Measurements from ENCODE around the gene INPP4B.
A peak's percentile ranks its signal among the peaks of the same experiment; 100 is the strongest.
"Not testable (repeated sequence)": the region's sequence is repeated elsewhere in the genome, so short reads cannot be mapped to it uniquely, and the experiment has no call there.

The INPP4B gene

GRCh38 chr4:142406499-142406835 lies 439.6 kb downstream of the INPP4B start:
- DNase-seq = no peak

DNA sequence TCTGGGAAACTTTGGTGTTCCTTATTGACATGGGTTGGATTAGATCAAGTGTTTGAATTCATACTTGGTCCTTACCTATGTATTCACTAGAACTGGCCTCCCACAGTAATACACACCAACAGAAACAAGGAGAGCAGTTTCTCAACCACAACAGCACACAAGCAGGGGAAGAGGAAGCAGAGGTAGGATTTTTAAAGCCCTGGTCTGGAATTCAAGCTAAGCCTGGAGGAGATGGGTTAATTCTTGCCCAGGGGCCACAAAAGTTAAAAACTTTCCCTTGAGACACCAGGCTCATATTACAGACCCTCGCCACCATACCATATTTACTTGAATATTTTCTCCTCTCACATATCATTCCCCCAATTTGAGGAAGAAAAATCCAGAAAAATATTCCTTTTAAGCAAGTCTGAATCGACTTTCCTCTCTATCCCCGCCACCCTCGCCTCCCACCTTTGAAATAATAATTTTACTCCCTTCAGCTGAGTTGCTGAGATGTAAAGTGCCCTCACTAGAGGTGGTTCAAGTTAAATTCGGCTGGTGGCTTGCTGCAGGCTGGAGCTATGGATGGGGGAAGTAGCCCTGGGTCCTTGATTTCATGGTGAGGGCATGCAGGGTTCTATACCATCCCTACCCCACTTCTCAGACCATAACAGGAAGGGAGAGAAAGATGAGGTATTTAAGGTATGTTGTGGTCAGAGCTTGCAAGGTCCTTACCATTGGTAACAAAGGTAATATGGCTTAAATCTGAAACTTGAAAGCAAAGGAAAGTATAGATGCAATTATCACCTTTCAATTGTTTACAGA lies 440.2 kb downstream of the INPP4B start:
- DNase-seq = peak; percentile 65

GRCh38 chr4:142405021-142405694 lies 440.9 kb downstream of the INPP4B start:
- DNase-seq = peak; percentile 66

DNA sequence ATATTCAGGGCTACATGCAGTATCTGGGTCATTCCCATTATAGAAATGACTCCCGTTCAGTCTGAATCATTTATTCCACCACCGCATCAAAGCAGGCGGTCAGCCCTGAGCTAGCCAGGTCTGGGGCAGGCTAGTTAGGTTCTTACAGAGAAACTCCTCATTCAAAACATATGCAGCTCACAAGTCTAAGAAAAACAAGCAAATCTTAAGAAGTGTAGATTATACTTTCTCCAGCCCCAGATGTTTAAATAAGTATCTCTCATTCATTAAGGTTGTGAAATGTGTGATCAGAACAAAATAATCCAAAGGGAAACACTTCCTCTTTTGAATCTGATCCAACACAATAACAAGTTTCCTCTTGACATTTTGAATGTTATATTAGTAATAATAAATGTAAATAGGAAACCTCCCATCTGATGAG lies 441.9 kb downstream of the INPP4B start:
- DNase-seq = peak; percentile 51

DNA sequence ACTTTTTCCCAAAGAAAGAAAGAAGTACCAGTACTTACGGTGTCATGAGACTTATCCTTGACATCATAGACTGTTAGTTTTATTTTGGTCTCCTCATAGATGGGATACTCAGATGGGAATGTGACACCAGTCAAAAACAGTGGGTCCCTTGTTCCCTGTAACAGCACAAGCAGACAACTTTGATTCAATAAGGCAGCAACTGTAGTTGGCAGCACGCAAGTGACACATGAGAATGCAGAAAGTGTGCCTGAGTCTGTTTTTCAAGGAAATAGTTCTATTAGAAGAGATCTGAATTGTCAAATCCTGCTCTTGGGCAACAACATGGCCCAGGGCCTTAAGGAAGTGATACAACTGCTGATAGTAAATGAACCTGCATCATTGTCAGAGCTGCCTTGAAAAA lies 443.2 kb downstream of the INPP4B start:
- peak; percentile 24 for DNase-seq

DNA sequence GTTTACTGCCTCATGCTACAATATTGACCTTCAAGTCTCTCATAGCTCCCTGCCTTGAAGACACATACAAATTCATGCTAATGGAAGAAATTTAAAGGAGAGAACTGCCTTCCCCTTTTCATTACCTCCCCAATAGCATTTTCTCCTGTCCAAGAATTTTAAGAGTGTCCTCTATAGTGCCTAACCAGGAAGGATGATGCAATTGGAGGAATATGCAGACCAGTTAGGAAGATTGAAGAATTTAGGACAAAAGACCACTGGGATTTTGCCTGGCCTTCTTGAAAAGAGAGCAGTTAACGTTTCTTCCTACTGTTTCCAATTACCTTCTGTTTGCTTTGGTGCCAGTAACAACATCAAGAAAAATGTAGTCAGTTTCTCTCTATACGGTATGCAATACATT lies 443.9 kb downstream of the INPP4B start:
- peak; percentile 79 for DNase-seq

GRCh38 chr4:142397364-142397991 lies 448.6 kb downstream of the INPP4B start:
- DNase-seq = not testable (repeated sequence)

- DNase-seq = peak; percentile 62
Measured at GRCh38 chr4:142396279-142396678, 449.8 kb downstream of the INPP4B start.

DNA sequence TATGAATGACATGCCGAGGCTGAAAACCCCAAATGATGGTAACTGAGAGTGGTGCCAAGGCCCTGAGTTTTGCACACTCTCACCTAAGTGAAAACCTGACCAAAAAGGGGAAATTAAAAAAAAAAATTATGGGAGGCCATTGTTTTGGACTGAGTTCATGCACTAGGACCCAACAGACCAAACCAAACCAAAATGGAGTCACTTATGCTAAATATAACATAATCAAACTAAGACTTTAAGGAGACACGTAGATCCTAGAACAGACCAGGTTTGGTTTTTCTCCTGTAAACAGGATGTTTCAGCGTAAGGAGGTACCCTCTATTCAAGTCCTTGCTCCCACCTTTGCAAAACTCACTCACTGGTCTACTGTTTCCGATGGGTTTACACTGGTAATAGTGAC lies 453.0 kb downstream of the INPP4B start:
- DNase-seq = no peak

GRCh38 chr4:142386856-142387255 lies 459.2 kb downstream of the INPP4B start:
- DNase-seq = no peak

DNA sequence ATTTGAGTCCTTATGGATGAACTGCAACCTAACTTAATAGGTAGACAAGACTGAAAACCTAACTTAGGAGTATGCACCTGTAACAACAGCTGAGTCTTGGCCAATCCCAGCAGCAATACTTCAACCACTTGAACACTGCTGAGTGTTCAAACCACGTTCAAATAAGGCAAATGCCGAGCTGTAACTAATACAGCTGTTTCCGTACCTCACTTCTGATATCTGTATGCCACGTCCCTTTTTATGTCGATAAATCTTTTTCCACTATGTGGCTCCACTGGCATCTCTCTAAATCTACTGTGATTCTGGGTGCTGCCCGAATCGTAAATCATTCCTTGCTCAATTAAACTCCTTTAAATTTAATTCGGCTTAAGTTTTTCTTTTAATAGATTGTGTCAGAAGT lies 459.7 kb downstream of the INPP4B start:
- no peak for DNase-seq

- DNase-seq = no peak
Measured at GRCh38 chr4:142383800-142384470, 462.2 kb downstream of the INPP4B start.

GRCh38 chr4:142383354-142383753 lies 462.7 kb downstream of the INPP4B start:
- DNase-seq = no peak

- DNase-seq = no peak
Measured at GRCh38 chr4:142380052-142380602, 466.0 kb downstream of the INPP4B start.

- peak; percentile 97 for DNase-seq
Measured at GRCh38 chr4:142379277-142380051, 466.6 kb downstream of the INPP4B start.

GRCh38 chr4:142378179-142378578 lies 467.9 kb downstream of the INPP4B start:
- no peak for DNase-seq

- no peak for DNase-seq
Measured at GRCh38 chr4:142377342-142378091, 468.6 kb downstream of the INPP4B start.

DNA sequence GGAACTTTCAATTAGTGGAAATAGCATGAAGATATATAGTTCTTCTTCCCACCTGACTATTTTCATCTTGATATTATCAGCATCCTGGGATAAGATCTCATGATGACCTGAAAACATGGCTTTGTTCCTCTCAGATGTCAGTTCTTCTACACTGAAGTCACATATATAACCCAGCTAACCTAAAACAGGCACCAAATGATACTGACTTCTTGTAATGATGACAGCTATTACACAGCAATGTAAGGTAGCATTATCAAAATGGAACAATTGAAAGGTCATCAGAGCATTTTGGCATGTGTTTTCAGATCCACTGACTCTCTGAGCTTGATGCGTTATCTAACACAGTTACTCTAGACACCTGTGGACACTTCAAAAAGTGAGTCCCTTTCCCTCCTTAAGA lies 469.9 kb downstream of the INPP4B start:
- DNase-seq = no peak

DNA sequence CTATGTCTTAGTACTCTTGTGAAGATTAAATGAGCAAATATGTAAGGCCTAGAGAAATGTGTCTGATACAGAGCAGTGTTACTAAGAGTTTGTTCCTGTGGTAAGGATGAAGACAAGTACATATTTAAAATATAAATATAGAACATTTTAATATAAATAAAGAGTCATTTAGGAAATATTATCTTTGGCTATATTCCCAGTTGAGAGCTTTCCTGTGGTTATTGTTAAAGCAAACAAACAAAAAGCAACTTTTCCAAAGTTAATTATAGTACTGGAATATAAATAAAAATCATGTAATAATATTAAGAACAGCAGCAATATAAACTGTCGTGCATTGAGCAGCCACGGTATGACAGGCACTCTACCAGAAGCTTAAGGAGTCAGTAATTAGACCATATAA lies 472.5 kb downstream of the INPP4B start:
- DNase-seq = peak; percentile 35

DNA sequence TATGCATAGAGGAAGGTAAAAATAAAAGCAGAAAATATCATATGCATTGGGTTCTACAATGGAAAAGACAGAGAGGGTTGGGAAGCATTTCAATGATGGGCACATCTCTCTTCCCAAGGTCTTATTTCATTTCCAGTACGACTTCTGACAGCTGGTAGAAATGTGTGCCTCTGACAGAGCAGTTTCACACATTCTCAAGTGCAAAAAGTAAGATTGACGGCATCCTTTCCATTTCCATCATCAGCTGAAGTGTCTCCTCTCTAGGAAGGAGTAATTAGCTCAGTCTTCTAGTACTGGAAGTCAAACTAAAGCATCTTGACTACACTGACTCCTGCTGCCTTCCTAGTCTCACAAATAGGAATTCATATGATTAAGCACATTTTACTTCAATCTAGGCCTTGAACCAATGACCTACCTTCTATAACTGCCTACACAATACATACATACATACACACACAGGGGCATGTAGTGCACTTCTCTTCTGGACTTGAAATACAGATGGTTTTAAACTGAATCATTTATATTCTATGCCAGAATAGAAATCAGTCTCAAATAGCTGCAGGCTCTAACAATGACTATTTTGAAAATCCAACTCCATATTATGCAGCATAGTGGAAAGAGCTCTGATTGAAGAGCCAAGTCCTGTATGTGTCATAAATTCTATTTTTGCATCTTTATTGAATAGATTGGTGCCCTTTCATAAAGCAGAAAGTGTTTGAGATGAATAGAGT lies 473.4 kb downstream of the INPP4B start:
- no peak for DNase-seq

DNA sequence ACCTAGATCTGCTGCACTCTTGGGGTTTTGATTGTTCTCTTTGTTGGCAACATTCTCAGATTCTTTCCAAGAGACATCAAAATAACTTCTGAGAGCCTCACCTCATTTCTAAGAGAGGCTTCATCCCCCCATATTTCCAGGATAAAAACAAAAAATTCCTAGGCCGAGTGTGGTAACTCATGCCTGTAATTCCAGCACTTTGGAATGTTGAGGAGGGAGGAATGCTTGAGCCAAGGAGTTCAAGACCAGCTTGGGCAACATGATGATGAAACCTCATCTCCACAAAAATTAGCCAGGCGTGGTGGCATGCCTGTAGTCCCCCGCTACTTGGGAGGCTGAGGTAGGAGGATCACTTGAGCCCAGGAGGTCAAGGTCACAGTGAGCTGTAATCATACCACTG lies 477.0 kb downstream of the INPP4B start:
- DNase-seq = peak; percentile 66

Measured in fibroblast of skin of right quadriceps (primary cell).